Esophagus squamous epithelium (tissue), 5 donors: ENCODE results near the gene TCF12. TPM values are rescaled to one million over a fixed set of nuclear protein-coding genes. Genes with fewer than 3 reads are reported as not detected.

Source experiments
- DNase-seq: peaks from one replicate; lab custom pipeline; 2025; lab: John Stamatoyannopoulos, UW
- H3K27ac ChIP-seq, 4 donors: fragments of 200-600 bp; sonication (generic); one replicate each; pipeline ENCODE4 v1.5.1; 2016 to 2019; ENCODE audit warnings: mild to moderate bottlenecking in 1 of 4
- H3K27me3 ChIP-seq, 4 donors: fragments of 200-600 bp; sonication (generic); 1 replicate in 3 of 4; 2 replicates in 1 of 4; pipeline versions ENCODE4 v1.5.1 to v1.6.0; 2017 to 2021; ENCODE audit warnings: antibody characterized with exemption in 1 of 4
- H3K36me3 ChIP-seq, 3 donors: fragments of 200-600 bp; sonication (generic); one replicate each; pipeline ENCODE4 v1.5.1; 2016 to 2019
- H3K4me1 ChIP-seq, 3 donors: fragments of 200-600 bp; sonication (generic); one replicate each; pipeline ENCODE4 v1.5.1; 2017 to 2019
- H3K4me3 ChIP-seq, 4 donors: fragments of 200-600 bp; sonication (generic); 1 replicate in 3 of 4; 2 replicates in 1 of 4; pipeline ENCODE4 v1.5.1; 2016 to 2019; ENCODE audit warnings: mild to moderate bottlenecking in 2 of 4, moderate library complexity in 1 of 4
- H3K9me3 ChIP-seq, 3 donors: fragments of 200-600 bp; sonication (generic); one replicate each; pipeline ENCODE4 v1.5.1; 2016 to 2019
- POLR2A ChIP-seq, 4 donors: fragments of 450-650 bp; IDR thresholded peaks; one replicate each; pipeline ENCODE4 v1.6.1; 2017; ENCODE audit warnings: antibody characterized with exemption in 4 of 4, mild to moderate bottlenecking in 4 of 4, moderate library complexity in 3 of 4
- WGBS, 2 donors: methylation state at CpG; one replicate each; pipeline ENCODE4 v1.1.5; 2018; 5-methylcytosine and 5-hydroxymethylcytosine counted together
- intact Hi-C: fragments of 100-400 bp; cut with DNase I; formaldehyde crosslinking; loops from one replicate; pipeline ENCODE4 v1.15.0; 2022
- total RNA-seq, 4 donors: library from RNA; depleted of rRNA; stranded (reverse); fragments of >200 nt; gene quantifications; one replicate each; pipeline ENCODE4 v1.1.0, GENCODE V29; 2016
- TF ChIP-seq, protein P1 (sequence below), 6 experiments: fragments of 450-650 bp in 4 of 6; fragments of 200-600 bp in 2 of 6; sonication (generic) in 2 of 6; IDR thresholded peaks; one replicate each; pipeline ENCODE4 v1.5.1; 2016 to 2019; ENCODE audit warnings: antibody characterized with exemption in 6 of 6, mild to moderate bottlenecking in 4 of 6, moderate library complexity in 4 of 6
- donor health status: DM: yes; HTN: yes; CAD: no.

The TCF12 gene
- total RNA-seq, 4 donors from 2014 or later = 28.5 to 90.4 (median 51.3) TPM

DNA sequence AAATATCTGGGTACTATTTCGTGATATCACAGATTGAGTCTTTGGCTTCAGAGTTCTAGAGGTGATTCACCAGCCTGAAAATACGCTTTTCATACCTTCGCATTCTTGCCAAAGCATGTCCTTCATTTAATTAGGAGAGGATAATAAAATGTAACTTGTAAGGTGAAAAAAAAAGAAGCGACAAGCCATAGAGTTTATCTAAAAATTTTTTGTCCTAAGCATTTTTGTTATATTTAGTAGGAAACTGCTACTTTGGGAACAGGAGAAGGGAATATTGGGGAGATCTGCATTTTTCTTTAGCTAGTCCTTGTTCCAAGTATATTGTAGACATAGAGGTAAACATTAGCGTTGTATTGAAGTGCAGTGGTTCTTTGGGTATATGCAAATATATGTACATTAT, 120.1 kb downstream of the TCF12 start:
- no peak for TF ChIP-seq POLR2A (IDR thresholded peaks at IDR 0.05)
- TF ChIP-seq, protein P1, sequence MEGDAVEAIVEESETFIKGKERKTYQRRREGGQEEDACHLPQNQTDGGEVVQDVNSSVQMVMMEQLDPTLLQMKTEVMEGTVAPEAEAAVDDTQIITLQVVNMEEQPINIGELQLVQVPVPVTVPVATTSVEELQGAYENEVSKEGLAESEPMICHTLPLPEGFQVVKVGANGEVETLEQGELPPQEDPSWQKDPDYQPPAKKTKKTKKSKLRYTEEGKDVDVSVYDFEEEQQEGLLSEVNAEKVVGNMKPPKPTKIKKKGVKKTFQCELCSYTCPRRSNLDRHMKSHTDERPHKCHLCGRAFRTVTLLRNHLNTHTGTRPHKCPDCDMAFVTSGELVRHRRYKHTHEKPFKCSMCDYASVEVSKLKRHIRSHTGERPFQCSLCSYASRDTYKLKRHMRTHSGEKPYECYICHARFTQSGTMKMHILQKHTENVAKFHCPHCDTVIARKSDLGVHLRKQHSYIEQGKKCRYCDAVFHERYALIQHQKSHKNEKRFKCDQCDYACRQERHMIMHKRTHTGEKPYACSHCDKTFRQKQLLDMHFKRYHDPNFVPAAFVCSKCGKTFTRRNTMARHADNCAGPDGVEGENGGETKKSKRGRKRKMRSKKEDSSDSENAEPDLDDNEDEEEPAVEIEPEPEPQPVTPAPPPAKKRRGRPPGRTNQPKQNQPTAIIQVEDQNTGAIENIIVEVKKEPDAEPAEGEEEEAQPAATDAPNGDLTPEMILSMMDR (IDR thresholded peaks at IDR 0.05) = no peak
- Histone ChIP-seq H3K27me3 (no peaks in the 10 kb centered on the region), H3K27ac (no peak overlapping the region), H3K9me3 (no peaks in the 10 kb centered on the region), H3K36me3 (no peaks in the 10 kb centered on the region), H3K4me1 (peaks cover 0 to 28% (median 0%) of the 10 kb centered on the region in 3 donors), H3K4me3 (no peak overlapping the region)
- 87 to 89% methylated on average over 5 of the region's 5 CpGs for WGBS, 2 donors
- intact Hi-C loops = no loop called here
- no peak for DNase-seq

DNA sequence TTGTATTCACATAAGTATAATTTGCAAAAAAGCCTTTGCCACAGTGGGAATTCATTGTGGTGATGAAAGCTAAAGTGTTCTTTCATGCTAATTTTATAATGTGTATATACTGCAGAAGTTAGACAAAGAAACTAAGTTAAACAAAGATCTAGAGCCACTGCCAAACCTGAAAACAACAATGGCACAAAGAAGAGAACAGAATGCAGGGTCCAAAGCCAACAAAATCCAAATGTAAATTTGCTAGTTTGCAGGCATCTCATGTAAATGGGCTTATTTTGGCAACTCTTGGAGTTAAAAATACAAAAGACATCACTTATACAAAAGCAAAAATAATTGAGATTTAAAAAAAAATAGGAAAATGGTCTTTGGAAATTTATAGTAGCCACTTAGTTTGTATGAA, 123.0 kb downstream of the TCF12 start:
- Histone ChIP-seq H3K4me3 (no peak overlapping the region), H3K27me3 (no peaks in the 10 kb centered on the region), H3K9me3 (no peaks in the 10 kb centered on the region), H3K36me3 (no peaks in the 10 kb centered on the region), H3K27ac (no peak overlapping the region), H3K4me1 (peaks cover 0 to 25% (median 0%) of the 10 kb centered on the region in 3 donors)
- no peak for DNase-seq
- intact Hi-C loops = no loop called here
- no peak for TF ChIP-seq POLR2A (IDR thresholded peaks at IDR 0.05)
- TF ChIP-seq, protein P1 (IDR thresholded peaks at IDR 0.05) = no peak

DNA sequence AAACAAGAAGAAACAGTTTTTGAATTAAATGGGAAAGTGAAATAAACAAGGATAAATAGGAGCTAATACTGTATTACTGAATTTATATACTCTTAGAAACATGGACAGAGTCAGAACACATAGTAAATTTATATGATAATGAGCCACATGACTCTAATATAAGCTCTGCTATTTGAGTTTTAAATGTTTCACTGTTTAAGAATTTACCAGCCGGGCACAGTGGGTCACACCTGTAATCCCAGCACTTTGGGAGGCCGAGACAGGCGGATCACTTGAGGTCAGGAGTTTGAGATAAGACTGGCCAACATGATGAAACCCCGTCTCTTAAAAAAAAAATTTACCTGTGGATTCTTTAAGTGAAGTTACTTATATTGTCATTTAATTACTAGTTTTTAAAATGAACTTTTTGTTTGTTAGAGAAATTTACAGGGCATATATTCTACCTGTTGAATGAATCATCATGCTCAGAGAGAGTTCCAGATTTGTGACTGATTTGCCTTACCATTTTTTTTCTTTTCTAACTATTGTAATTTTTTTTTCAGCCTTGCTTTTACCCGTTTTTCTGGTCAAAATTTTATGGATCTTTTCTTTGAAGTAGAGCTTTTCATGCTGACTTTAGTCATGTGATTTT, 125.7 kb downstream of the TCF12 start:
- Histone ChIP-seq H3K9me3 (no peaks in the 10 kb centered on the region), H3K27ac (no peak overlapping the region), H3K36me3 (no peaks in the 10 kb centered on the region), H3K4me3 (no peak overlapping the region), H3K4me1 (peaks cover 0 to 25% (median 0%) of the 10 kb centered on the region in 3 donors), H3K27me3 (no peaks in the 10 kb centered on the region)
- WGBS, 2 donors = 65 to 71% methylated on average over 5 of the region's 5 CpGs
- intact Hi-C loops = no loop called here
- no peak for DNase-seq
- TF ChIP-seq, protein P1 (IDR thresholded peaks at IDR 0.05) = no peak
- TF ChIP-seq POLR2A (IDR thresholded peaks at IDR 0.05) = no peak

DNA sequence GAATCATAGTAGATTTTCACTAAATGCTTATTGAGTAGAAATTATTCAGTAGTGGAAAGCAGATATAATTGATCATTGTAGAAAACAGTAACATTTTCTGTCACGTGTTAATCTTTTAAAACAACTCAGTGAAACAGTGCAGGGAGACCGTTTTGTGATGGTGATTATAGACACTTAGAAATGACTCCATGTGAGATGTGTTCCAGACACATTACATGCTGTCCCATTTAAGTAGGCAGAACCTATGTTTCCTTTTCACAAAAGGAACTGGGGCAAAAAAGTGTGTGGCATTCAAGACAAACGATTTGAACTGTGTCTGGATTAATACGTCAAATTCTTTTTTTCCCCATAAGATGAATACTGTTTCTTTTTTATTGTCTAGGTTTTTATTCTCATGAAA, 126.5 kb downstream of the TCF12 start:
- no peak overlapping the region for H3K4me3 ChIP-seq
- no peaks in the 10 kb centered on the region for H3K9me3 ChIP-seq
- H3K27ac ChIP-seq = no peak overlapping the region
- H3K4me1 ChIP-seq = peaks cover 0 to 25% (median 0%) of the 10 kb centered on the region in 3 donors
- no peaks in the 10 kb centered on the region for H3K27me3 ChIP-seq
- H3K36me3 ChIP-seq = no peaks in the 10 kb centered on the region
- intact Hi-C loops = no loop called here
- WGBS, 2 donors = 60 to 65% methylated on average over 4 of the region's 4 CpGs
- TF ChIP-seq, protein P1 (IDR thresholded peaks at IDR 0.05) = no peak
- no peak for TF ChIP-seq POLR2A (IDR thresholded peaks at IDR 0.05)
- no peak for DNase-seq

DNA sequence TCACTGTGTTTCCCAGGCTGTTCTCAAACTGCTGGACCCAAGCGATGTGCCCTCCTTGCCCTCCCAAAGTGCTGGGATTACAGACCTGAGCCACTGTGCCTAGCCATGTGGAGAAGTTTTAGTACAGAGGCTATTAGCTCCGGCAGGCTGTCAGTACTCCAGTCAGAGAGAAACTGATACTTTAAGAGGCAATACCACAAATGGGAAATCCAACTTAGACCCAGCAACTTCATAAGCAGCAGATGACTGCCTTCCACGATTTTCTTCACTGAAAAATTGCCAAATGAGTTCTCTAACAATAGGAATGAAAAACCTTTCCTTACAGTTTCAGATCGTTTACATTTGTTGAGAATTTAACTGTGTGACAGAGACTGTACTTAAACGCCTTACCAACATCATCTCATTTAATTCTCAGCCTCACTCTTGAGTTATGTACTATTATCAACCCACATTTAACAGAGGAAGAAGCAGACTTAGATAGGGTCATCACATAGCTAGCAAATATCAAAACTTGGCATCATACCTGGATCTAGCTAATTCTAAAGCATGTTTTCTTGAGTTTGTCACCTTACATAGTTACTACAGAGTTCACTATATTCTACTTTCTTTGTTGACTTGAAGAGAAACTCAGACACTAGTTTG, 127.4 kb downstream of the TCF12 start:
- TF ChIP-seq, protein P1 (IDR thresholded peaks at IDR 0.05) = no peak
- TF ChIP-seq POLR2A (IDR thresholded peaks at IDR 0.05) = no peak
- H3K36me3 ChIP-seq = no peaks in the 10 kb centered on the region
- H3K27ac ChIP-seq = no peak overlapping the region
- H3K27me3 ChIP-seq = no peaks in the 10 kb centered on the region
- intact Hi-C loops = no loop called here
- DNase-seq = no peak
- no peak overlapping the region for H3K4me3 ChIP-seq
- 71 to 77% methylated on average over 5 of the region's 5 CpGs for WGBS, 2 donors
- no peaks in the 10 kb centered on the region for H3K9me3 ChIP-seq
- H3K4me1 ChIP-seq = peaks cover 0 to 20% (median 0%) of the 10 kb centered on the region in 3 donors
